Neural crest cell (in vitro differentiated cells): ENCODE results near the gene MIX23. TPM values are rescaled to one million over a fixed set of nuclear protein-coding genes. Genes with fewer than 3 reads are reported as not detected.

Experiments used
- DNase-seq: peaks from one replicate; pipeline ENCODE4 v3.0.0; 2021; ENCODE audit warnings: low read depth, mixed read lengths, low spot score
- H3K27ac Mint-ChIP-seq: one replicate; pipeline ENCODE4 v1.8.0; 2021; ENCODE audit warnings: mild to moderate bottlenecking, mixed read lengths; ENCODE audit not compliant: unreplicated experiment
- H3K27me3 Mint-ChIP-seq: 2 replicates; pipeline ENCODE4 v1.8.0; 2021; ENCODE audit warnings: low read depth, mild to moderate bottlenecking, mixed read lengths
- H3K36me3 Mint-ChIP-seq: 2 replicates; pipeline ENCODE4 v1.8.0; 2021; ENCODE audit warnings: low read depth, mild to moderate bottlenecking, mixed read lengths
- H3K4me1 Mint-ChIP-seq: 2 replicates; pipeline ENCODE4 v1.8.0; 2021; ENCODE audit warnings: mixed read lengths
- H3K4me3 Mint-ChIP-seq: one replicate; pipeline ENCODE4 v1.8.0; 2021; ENCODE audit warnings: mild to moderate bottlenecking, mixed read lengths
- H3K9me3 Mint-ChIP-seq: 2 replicates; pipeline ENCODE4 v1.8.0; 2021; ENCODE audit warnings: mixed read lengths
- CTCF ChIP-seq: fragments of 200-600 bp; sonication (generic); conservative IDR thresholded peaks from 2 replicates; pipeline ENCODE4 v1.5.0; 2021; ENCODE audit warnings: antibody characterized with exemption, mild to moderate bottlenecking
- total RNA-seq: library from RNA; stranded (reverse); gene quantifications from 2 replicates; pipeline ENCODE4 v1.2.1, GENCODE V29; 2021

Gene MIX23
- total RNA-seq, 1 donor from 2014 or later, result 52.5 TPM

- no peak for TF ChIP-seq CTCF
- no peak overlapping the region for H3K4me3 Mint-ChIP-seq
- H3K4me1 Mint-ChIP-seq, result no peaks in the 10 kb centered on the region
- H3K36me3 Mint-ChIP-seq, result no peaks in the 10 kb centered on the region
- no peaks in the 10 kb centered on the region for H3K27me3 Mint-ChIP-seq
- H3K9me3 Mint-ChIP-seq, result no peaks in the 10 kb centered on the region
- no peak overlapping the region for H3K27ac Mint-ChIP-seq
- DNase-seq, result no peak
Measured at GRCh38 chr3:122365073-122365472, 18.0 kb downstream of the MIX23 start.

GRCh38 chr3:122364490-122364889, 18.5 kb downstream of the MIX23 start:
- Mint-ChIP-seq H3K9me3 (no peaks in the 10 kb centered on the region), H3K27ac (no peak overlapping the region), H3K4me3 (no peak overlapping the region), H3K27me3 (no peaks in the 10 kb centered on the region), H3K4me1 (no peaks in the 10 kb centered on the region), H3K36me3 (no peaks in the 10 kb centered on the region)
- no peak for TF ChIP-seq CTCF
- no peak for DNase-seq

GRCh38 chr3:122362026-122362425, 21.0 kb downstream of the MIX23 start:
- peaks cover 2% of the 10 kb centered on the region for H3K36me3 Mint-ChIP-seq
- no peak overlapping the region for H3K27ac Mint-ChIP-seq
- H3K4me3 Mint-ChIP-seq, result no peak overlapping the region
- no peaks in the 10 kb centered on the region for H3K4me1 Mint-ChIP-seq
- no peaks in the 10 kb centered on the region for H3K9me3 Mint-ChIP-seq
- no peaks in the 10 kb centered on the region for H3K27me3 Mint-ChIP-seq
- no peak for DNase-seq
- no peak for TF ChIP-seq CTCF

GRCh38 chr3:122358703-122359032, 24.4 kb downstream of the MIX23 start:
- no peak for TF ChIP-seq CTCF
- no peak overlapping the region for H3K27ac Mint-ChIP-seq
- no peaks in the 10 kb centered on the region for H3K4me1 Mint-ChIP-seq
- no peaks in the 10 kb centered on the region for H3K9me3 Mint-ChIP-seq
- peaks cover 2% of the 10 kb centered on the region for H3K36me3 Mint-ChIP-seq
- DNase-seq, result no peak
- H3K27me3 Mint-ChIP-seq, result no peaks in the 10 kb centered on the region
- no peak overlapping the region for H3K4me3 Mint-ChIP-seq

- DNase-seq, result no peak
- Mint-ChIP-seq H3K27me3 (no peaks in the 10 kb centered on the region), H3K9me3 (no peaks in the 10 kb centered on the region), H3K36me3 (peaks cover 2% of the 10 kb centered on the region), H3K27ac (no peak overlapping the region), H3K4me1 (no peaks in the 10 kb centered on the region), H3K4me3 (no peak overlapping the region)
- TF ChIP-seq CTCF, result no peak
Measured at GRCh38 chr3:122357828-122358702, 25.0 kb downstream of the MIX23 start.
